ENCODE results near the gene TFF3. TPM values are rescaled to one million over a fixed set of nuclear protein-coding genes. Genes with fewer than 3 reads are reported as not detected.

TFF3 gene
- total RNA-seq, 4 donors from 2014 or later: 2.9 to 13.2 (median 4.6) TPM; not detected in 1

GRCh38 chr21:42319376-42319775 is 4.2 kb upstream of the TFF3 start:
- TF ChIP-seq CTCF (IDR thresholded peaks at IDR 0.05; ENCODE audit: low read depth): no peak

GRCh38 chr21:42317826-42318746 is 2.9 kb upstream of the TFF3 start:
- no peak for TF ChIP-seq CTCF (IDR thresholded peaks at IDR 0.05; ENCODE audit: low read depth)

- TF ChIP-seq CTCF (IDR thresholded peaks at IDR 0.05; ENCODE audit: low read depth): no peak
These were observed 2.1 kb upstream of the TFF3 start for GRCh38 chr21:42317341-42317741.

GRCh38 chr21:42316891-42317290 is 1.7 kb upstream of the TFF3 start:
- TF ChIP-seq CTCF (IDR thresholded peaks at IDR 0.05; ENCODE audit: low read depth): no peak

- no peak for TF ChIP-seq CTCF (IDR thresholded peaks at IDR 0.05; ENCODE audit: low read depth)
These were observed 453 bp downstream of the TFF3 start for GRCh38 chr21:42314616-42315295.

- no peak for TF ChIP-seq CTCF (IDR thresholded peaks at IDR 0.05; ENCODE audit: low read depth)
These were observed 1.7 kb downstream of the TFF3 start for GRCh38 chr21:42313501-42313969.

- TF ChIP-seq CTCF (IDR thresholded peaks at IDR 0.05; ENCODE audit: low read depth): no peak
These were observed 2.5 kb downstream of the TFF3 start for GRCh38 chr21:42312626-42313104.
